HG03039 (cell line): ENCODE measurements around the gene ADRA1B.
"Not testable (repeated sequence)": the region's sequence is repeated elsewhere in the genome, so short reads cannot be mapped to it uniquely, and the experiment has no call there.

Source experiments
- ATAC-seq: cut with Tn5 transposase; IDR thresholded peaks from one replicate; pipeline ENCODE4 v1.9.1; 2021; ENCODE audit warnings: mild to moderate bottlenecking, moderate library complexity; ENCODE audit not compliant: unreplicated experiment

The ADRA1B gene

DNA sequence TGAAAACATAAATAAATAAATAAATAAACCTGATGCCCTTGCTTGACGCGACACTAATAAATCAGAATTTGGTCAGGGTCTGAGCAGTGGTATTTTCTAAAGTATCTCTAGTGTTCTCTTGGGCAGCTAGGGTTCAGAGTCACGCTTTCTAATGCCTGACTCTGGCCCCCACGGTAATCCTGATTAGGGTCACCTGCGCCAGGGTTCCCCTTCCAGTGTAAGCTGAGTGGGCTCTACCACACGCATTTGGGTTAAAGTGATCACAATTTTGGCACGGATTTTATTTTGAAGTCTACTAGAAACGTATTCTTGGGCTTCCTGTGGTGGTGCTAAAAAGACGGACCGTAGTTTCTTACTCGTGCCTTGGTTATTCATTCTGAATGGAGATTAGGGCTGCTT is 93.3 kb downstream of the ADRA1B start:
- peak; percentile 4 for ATAC-seq

DNA sequence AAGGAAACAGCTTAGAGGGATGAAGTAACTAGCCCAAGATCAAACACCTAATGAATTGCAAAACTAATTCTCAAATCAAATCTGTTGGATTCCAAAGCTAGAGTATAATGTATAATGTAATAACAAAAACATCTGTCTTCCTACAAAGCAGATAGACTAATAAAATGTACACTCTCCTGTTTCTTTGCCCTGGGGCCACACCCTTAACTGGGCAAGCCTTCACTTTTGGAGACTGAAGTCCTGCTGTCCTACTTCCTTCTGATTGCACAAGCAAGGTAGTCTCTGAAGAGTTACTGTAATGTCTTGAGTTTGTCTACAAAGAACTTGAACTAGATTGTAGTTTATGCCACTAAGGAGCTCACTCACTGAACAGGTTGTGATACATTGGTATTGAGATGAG is 95.2 kb downstream of the ADRA1B start:
- ATAC-seq = no peak

- not testable (repeated sequence) for ATAC-seq
Measured at GRCh38 chr5:160014197-160014596, 97.9 kb downstream of the ADRA1B start.

GRCh38 chr5:160018945-160019625 is 102.8 kb downstream of the ADRA1B start:
- no peak for ATAC-seq

GRCh38 chr5:160020266-160020770 is 104.0 kb downstream of the ADRA1B start:
- no peak for ATAC-seq

- ATAC-seq = no peak
Measured at GRCh38 chr5:160020964-160021363, 104.7 kb downstream of the ADRA1B start.

DNA sequence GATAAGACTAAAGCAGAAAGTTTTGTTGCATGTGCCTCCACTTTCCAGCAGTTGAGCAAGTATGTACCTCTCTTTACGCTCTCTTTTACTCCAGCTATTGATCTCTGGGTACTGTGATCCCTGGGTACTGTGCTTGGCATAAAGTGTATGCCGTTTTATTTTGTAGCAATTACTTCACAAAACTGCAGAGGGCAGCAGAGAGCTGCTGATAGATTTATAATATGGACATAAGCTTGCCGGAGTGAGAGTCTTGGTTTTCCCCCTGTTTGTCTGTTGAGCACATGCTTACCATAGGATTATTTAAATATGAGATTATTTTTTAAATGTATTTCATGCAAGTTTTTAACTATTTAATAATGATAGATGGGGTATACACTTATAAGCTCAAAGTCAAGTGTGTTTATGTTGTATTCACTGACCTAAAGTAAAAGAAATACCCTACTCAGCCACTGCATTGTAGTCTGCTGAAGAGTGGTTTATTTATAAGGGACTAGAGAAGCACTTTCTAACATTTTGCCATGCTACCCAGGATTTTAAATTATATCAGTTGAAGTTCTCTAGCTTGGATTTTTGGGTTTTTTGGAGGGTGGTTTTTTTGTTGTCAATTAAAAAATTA is 105.7 kb downstream of the ADRA1B start:
- no peak for ATAC-seq
